Body of pancreas (tissue), 4 donors: ENCODE data around the gene ERI2.

Experiments used
- POLR2A ChIP-seq, 3 donors: fragments of 450-650 bp; IDR thresholded peaks; one replicate each; pipeline ENCODE4 v1.6.1; 2016; ENCODE audit warnings: antibody characterized with exemption in 3 of 3, mild to moderate bottlenecking in 2 of 3
- TF ChIP-seq, protein P1 (sequence below), 7 experiments: fragments of 450-650 bp in 4 of 7; fragments of 200-600 bp in 3 of 7; sonication (generic) in 3 of 7; IDR thresholded peaks; one replicate each; pipeline ENCODE4 v1.5.1; 2016 to 2019; ENCODE audit warnings: antibody characterized with exemption in 7 of 7

DNA sequence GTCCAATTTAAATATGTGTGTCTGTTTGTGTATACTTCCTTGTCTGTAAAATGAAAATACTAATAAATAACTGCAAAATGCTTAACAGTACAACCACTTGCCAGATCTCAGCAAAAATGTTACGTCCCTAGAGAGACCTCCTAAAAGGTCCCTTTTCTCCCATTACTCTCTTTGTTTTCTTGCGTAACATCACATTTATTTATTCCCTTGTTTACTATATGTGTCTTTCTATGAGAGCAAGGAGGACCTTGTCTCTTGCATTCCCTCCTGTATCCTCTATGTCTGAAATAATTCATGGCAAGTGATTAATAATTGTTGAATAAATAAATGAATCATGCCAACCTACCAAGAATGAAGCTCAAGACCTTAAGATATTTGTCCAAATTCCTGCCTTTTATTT is 40.5 kb downstream of the ERI2 start:
- TF ChIP-seq, protein P1, sequence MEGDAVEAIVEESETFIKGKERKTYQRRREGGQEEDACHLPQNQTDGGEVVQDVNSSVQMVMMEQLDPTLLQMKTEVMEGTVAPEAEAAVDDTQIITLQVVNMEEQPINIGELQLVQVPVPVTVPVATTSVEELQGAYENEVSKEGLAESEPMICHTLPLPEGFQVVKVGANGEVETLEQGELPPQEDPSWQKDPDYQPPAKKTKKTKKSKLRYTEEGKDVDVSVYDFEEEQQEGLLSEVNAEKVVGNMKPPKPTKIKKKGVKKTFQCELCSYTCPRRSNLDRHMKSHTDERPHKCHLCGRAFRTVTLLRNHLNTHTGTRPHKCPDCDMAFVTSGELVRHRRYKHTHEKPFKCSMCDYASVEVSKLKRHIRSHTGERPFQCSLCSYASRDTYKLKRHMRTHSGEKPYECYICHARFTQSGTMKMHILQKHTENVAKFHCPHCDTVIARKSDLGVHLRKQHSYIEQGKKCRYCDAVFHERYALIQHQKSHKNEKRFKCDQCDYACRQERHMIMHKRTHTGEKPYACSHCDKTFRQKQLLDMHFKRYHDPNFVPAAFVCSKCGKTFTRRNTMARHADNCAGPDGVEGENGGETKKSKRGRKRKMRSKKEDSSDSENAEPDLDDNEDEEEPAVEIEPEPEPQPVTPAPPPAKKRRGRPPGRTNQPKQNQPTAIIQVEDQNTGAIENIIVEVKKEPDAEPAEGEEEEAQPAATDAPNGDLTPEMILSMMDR (IDR thresholded peaks at IDR 0.05) = no peak
- no peak for TF ChIP-seq POLR2A (IDR thresholded peaks at IDR 0.05)
